Muscle of leg (tissue), 11 donors: ENCODE results near the gene UBR3. TPM values are rescaled to one million over a fixed set of nuclear protein-coding genes. Genes with fewer than 3 reads are reported as not detected.
"Not testable (repeated sequence)": the region's sequence is repeated elsewhere in the genome, so short reads cannot be mapped to it uniquely, and the experiment has no call there.

ENCODE experiments used
- DNase-seq: peaks from one replicate; pipeline ENCODE4 v3.0.0; 2013
- H3K27ac ChIP-seq: one replicate; pipeline ENCODE4 v1.5.1; 2013; ENCODE audit warnings: mild to moderate bottlenecking, low read length, control low read depth
- H3K27me3 ChIP-seq: one replicate; pipeline ENCODE4 v1.6.1; 2013; ENCODE audit warnings: low read length; ENCODE audit not compliant: control insufficient read depth, insufficient read depth
- H3K36me3 ChIP-seq: one replicate; pipeline ENCODE4 v1.6.1; 2013; ENCODE audit warnings: low read length; ENCODE audit not compliant: control insufficient read depth, insufficient read depth
- H3K4me1 ChIP-seq: one replicate; pipeline ENCODE4 v1.6.1; 2013; ENCODE audit warnings: low read length; ENCODE audit not compliant: control insufficient read depth, insufficient read depth
- H3K4me3 ChIP-seq: one replicate; pipeline ENCODE4 v1.5.1; 2013; ENCODE audit warnings: low read length, control low read depth
- H3K9me3 ChIP-seq: replicated peaks from 2 replicates; pipeline ENCODE4 v1.6.1; 2013; ENCODE audit warnings: low read depth, low read length; ENCODE audit not compliant: control insufficient read depth
- WGBS: methylation state at CpG from one replicate; pipeline ENCODE4 v1.1.5; 2013; ENCODE audit warnings: missing lambda C conversion rate; ENCODE audit not compliant: insufficient coverage; 5-methylcytosine and 5-hydroxymethylcytosine counted together
- polyA plus RNA-seq, 8 donors: library from polyadenylated mRNA; unstranded; fragments of 120-200 nt; gene quantifications; one replicate each; pipeline versions ENCODE4 v1.2.1 to v1.2.3, GENCODE V29; 2013; ENCODE audit warnings: inconsistent platforms in 1 of 8, low replicate concordance in 1 of 8; ENCODE audit not compliant: insufficient read length in 8 of 8, insufficient read depth in 1 of 8
- total RNA-seq: library from RNA; stranded (reverse); fragments of 120-200 nt; gene quantifications from one replicate; pipeline ENCODE4 v1.2.4, GENCODE V29; 2013

The UBR3 gene
- total and polyA plus RNA-seq, 9 donors, result 30.3 to 52.8 (median 39.7) TPM

DNA sequence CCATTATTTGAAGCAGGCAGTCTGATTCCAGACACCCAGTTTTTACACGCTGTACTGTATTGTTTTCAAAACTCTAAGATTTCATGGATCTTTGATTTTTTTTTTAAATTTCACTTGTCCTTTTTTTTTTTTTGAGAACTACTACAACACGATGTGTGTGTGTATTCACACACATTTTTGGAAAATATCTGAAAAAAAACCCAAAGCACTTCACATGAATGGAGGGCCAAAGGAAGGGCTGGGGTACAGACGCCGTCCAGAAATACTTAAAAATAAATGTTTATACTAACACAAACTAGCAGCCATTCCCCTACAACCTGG, 28.9 kb upstream of the UBR3 start:
- H3K4me3 ChIP-seq, result peak overlapping the region; percentile 85
- peak overlapping the region; percentile 94 for H3K27ac ChIP-seq
- peaks cover 7% of the 10 kb centered on the region for H3K4me1 ChIP-seq
- DNase-seq, result no peak
- H3K27me3 ChIP-seq, result no peaks in the 10 kb centered on the region
- WGBS, result no CpG with 5 or more reads among the region's 4 CpGs
- H3K9me3 ChIP-seq, result no peaks in the 10 kb centered on the region
- H3K36me3 ChIP-seq, result peaks cover 11% of the 10 kb centered on the region

DNA sequence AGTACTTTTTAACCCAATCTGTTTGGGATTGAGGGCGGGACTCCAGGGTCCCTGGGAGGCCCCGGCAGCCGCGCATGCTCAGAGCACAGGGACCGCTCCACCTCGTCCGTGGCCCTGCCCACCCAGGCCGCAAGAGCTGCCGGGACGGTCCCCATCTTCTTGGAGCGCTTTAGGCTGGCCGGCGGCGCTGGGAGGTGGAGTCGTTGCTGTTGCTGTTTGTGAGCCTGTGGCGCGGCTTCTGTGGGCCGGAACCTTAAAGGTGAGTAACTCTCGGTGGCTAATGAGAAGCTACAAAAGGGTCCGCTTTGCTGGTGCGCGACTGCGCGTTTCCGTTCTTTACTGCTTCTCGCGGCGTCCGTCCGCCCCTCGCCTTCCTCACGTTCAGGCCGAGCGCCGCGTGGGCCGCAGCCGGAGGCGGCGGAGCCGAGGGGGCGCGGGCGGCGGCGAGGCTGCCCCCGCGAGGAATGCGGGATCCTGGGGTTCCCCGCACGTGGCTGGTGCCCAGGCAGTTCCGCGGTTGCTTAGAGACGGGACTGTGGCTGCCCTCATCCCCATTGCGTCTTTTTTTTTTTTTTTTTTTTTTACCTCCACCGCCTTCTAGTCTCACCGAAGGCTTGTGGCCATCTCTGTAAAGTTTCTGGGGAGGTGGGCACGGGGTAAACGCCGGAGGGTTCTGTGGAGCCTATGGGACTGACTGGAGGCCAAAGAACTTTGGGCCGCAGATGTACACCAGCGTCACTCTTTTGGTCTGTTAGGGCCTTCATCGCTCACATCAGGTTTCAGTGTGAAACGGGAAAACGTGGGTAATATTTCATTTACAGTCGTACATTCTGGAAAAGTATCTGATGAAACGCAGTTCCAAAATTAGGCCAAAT, 28.3 kb upstream of the UBR3 start, which contains the start of gene SSB:
SSB (plus strand) TSS at position 154 of the 875 bp plus-strand sequence. CDS start 2,090 bp downstream, outside the sequence.
- Histone ChIP-seq H3K4me1 (peaks cover 7% of the 10 kb centered on the region), H3K9me3 (no peaks in the 10 kb centered on the region), H3K27ac (peak within 1 kb of the TSS; percentile 94), H3K4me3 (peak within 1 kb of the TSS; percentile 85), H3K36me3 (peaks cover 13% of the 10 kb centered on the region), H3K27me3 (no peaks in the 10 kb centered on the region)
- DNase-seq, result peak; percentile 97
- 0% methylated on average over 52 of the region's 67 CpGs for WGBS

DNA sequence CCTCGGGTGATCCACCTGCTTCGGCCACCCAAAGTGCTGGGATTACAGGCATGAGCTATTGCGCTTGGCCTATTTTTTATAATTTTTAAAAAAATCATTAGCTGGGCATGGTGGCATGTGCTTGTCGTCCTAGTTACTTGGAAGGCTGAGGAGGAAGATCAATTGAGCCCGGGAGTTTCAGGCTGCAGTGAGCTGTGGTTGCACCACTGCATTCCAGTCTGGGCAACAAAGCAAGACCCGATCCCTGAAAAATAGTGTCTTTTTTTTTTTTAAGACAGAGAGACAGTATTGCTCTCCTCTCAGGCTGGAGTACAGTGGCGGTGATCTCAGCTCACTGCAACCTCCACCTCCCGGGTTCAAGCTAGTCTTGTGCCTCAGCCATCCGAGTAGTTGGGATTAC, 23.8 kb upstream of the UBR3 start:
- H3K27me3 ChIP-seq, result no peaks in the 10 kb centered on the region
- no peak overlapping the region for H3K27ac ChIP-seq
- H3K4me1 ChIP-seq, result peaks cover 7% of the 10 kb centered on the region
- DNase-seq, result no peak
- no peaks in the 10 kb centered on the region for H3K9me3 ChIP-seq
- H3K4me3 ChIP-seq, result no peak overlapping the region
- 94% methylated on average over 7 of the region's 9 CpGs for WGBS
- peaks cover 27% of the 10 kb centered on the region for H3K36me3 ChIP-seq

DNA sequence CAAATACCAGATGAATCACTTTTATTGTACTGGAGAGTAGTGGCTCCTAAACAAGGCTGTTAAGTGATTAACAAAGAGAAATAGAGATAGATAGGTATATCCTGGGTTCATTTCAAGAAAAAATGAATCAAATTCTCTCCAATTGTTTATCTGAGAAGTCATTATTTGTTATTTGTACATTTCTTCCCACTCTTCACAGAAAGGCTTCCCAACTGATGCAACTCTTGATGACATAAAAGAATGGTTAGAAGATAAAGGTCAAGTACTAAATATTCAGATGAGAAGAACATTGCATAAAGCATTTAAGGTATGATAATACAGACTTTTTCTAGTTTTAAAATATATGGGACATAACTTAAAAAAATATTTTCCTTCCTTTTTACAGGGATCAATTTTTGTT, 20.7 kb upstream of the UBR3 start:
- no peaks in the 10 kb centered on the region for H3K9me3 ChIP-seq
- H3K36me3 ChIP-seq, result peaks cover 32% of the 10 kb centered on the region
- H3K27me3 ChIP-seq, result no peaks in the 10 kb centered on the region
- H3K4me3 ChIP-seq, result no peak overlapping the region
- H3K4me1 ChIP-seq, result no peaks in the 10 kb centered on the region
- no peak overlapping the region for H3K27ac ChIP-seq
- DNase-seq, result no peak

DNA sequence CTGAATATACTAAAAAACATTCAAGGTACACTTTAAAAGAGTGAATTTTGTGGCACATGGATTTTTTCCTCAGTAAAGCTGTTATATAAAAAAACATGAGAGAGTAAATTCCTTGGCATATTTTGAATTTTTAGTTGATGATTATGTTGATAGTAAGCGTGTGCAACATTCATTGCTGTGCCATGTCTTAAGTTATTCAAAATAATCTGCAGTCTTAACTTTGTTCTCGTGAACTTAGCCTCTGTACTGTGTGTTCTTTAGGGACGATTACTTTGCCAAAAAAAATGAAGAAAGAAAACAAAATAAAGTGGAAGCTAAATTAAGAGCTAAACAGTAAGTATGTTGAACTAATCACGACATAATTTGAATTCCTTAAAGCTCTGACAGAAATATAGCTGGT, 19.0 kb upstream of the UBR3 start:
- no peaks in the 10 kb centered on the region for H3K4me1 ChIP-seq
- H3K4me3 ChIP-seq, result no peak overlapping the region
- 100% methylated on average over 1 of the region's 4 CpGs for WGBS
- no peaks in the 10 kb centered on the region for H3K27me3 ChIP-seq
- H3K27ac ChIP-seq, result no peak overlapping the region
- H3K36me3 ChIP-seq, result peaks cover 31% of the 10 kb centered on the region
- H3K9me3 ChIP-seq, result no peaks in the 10 kb centered on the region
- DNase-seq, result no peak

- Histone ChIP-seq H3K27ac (no peak overlapping the region), H3K9me3 (no peaks in the 10 kb centered on the region), H3K36me3 (peaks cover 38% of the 10 kb centered on the region), H3K27me3 (no peaks in the 10 kb centered on the region), H3K4me1 (no peaks in the 10 kb centered on the region), H3K4me3 (no peak overlapping the region)
- DNase-seq, result no peak
- no CpG with 5 or more reads among the region's 1 CpG for WGBS
Observed at GRCh38 chr2:169815849-169816248, 11.4 kb upstream of the UBR3 start.

GRCh38 chr2:169816961-169817360, 10.3 kb upstream of the UBR3 start:
- H3K4me3 ChIP-seq, H3K27ac ChIP-seq, H3K4me1 ChIP-seq, H3K27me3 ChIP-seq, H3K9me3 ChIP-seq, DNase-seq: not testable (repeated sequence)
- H3K36me3 ChIP-seq, result peaks cover 34% of the 10 kb centered on the region

DNA sequence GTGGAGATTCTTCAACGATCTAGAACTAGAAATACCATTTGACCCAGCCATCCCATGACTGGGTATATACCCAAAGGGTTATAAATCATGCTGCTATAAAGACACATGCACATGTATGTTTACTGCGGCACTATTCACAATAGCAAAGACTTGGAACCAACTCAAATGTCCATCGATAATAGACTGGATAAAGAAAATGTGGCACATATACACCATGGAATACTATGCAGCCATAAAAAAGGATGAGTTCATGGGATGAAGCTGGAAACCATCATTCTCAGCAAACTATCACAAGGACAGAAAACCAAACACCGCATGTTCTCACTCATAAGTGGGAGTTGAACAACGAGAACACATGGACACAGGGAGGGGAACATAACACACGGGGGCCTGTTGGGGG, 9.9 kb upstream of the UBR3 start:
- not testable (repeated sequence) for H3K27me3 ChIP-seq, H3K4me1 ChIP-seq, H3K9me3 ChIP-seq, DNase-seq, H3K4me3 ChIP-seq, H3K27ac ChIP-seq
- WGBS, result no CpG with 5 or more reads among the region's 6 CpGs
- peaks cover 31% of the 10 kb centered on the region for H3K36me3 ChIP-seq

- no peaks in the 10 kb centered on the region for H3K4me1 ChIP-seq
- peaks cover 29% of the 10 kb centered on the region for H3K36me3 ChIP-seq
- no peaks in the 10 kb centered on the region for H3K27me3 ChIP-seq
- no peaks in the 10 kb centered on the region for H3K9me3 ChIP-seq
- H3K4me3 ChIP-seq, result no peak overlapping the region
- no peak for DNase-seq
- H3K27ac ChIP-seq, result no peak overlapping the region
Observed at GRCh38 chr2:169818241-169818640, 9.0 kb upstream of the UBR3 start.

- no peak for DNase-seq
- H3K4me1 ChIP-seq, result peaks cover 4% of the 10 kb centered on the region
- no peak overlapping the region for H3K4me3 ChIP-seq
- no peaks in the 10 kb centered on the region for H3K27me3 ChIP-seq
- no peaks in the 10 kb centered on the region for H3K9me3 ChIP-seq
- no peak overlapping the region for H3K27ac ChIP-seq
- WGBS, result no CpG with 5 or more reads among the region's 1 CpG
- H3K36me3 ChIP-seq, result peaks cover 22% of the 10 kb centered on the region
Observed at GRCh38 chr2:169819106-169819505, 8.1 kb upstream of the UBR3 start.

- H3K4me1 ChIP-seq, H3K9me3 ChIP-seq, H3K4me3 ChIP-seq, H3K27me3 ChIP-seq, H3K27ac ChIP-seq, DNase-seq: not testable (repeated sequence)
- no CpG with 5 or more reads among the region's 7 CpGs for WGBS
- H3K36me3 ChIP-seq, result peaks cover 15% of the 10 kb centered on the region
Observed at GRCh38 chr2:169820101-169820500, 7.2 kb upstream of the UBR3 start.
